SK-N-MC (cell line): ENCODE results near the gene ZNF181.
"Not testable (repeated sequence)": the region's sequence is repeated elsewhere in the genome, so short reads cannot be mapped to it uniquely, and the experiment has no call there.

Source experiments
- EZH2 ChIP-seq: fragments of 200-600 bp; sonication (generic); IDR thresholded peaks from one replicate; pipeline ENCODE4 v1.6.1; 2017; ENCODE audit warnings: antibody characterized with exemption
- FOXP2 ChIP-seq: optimal IDR thresholded peaks from 2 replicates; pipeline ENCODE3; 2011; ENCODE audit warnings: mild to moderate bottlenecking, moderate library complexity; ENCODE audit not compliant: insufficient read depth; ENCODE audit errors: extremely low read length, control extremely low read depth
- POLR2AphosphoS5 ChIP-seq: IDR thresholded peaks from 2 replicates; pipeline ENCODE4 v1.6.1; 2012; ENCODE audit warnings: mild to moderate bottlenecking, low read depth, low read length, borderline replicate concordance

DNA sequence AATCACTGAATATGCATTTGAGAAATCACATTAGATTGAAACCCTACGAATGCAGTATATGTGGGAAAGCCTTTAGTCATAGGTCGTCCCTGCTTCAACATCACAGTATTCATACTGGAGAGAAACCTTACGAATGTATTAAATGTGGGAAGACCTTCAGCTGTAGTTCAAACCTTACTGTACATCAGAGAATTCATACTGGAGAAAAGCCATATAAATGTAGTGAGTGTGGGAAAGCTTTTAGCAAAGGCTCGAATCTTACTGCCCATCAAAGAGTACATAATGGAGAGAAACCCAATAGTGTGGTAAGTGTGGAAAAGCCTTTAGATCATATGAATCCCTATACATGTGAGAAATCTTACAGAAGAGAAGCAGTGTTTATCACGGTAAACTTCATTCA lies 48.8 kb upstream of the ZNF181 start:
- not testable (repeated sequence) for TF ChIP-seq POLR2AphosphoS5, EZH2, FOXP2
